ENCODE results near the gene DDA1. TPM values are rescaled to one million over a fixed set of nuclear protein-coding genes. Genes with fewer than 3 reads are reported as not detected.

Gene DDA1
- total RNA-seq, 1 donor from 2014 or later, result 31.1 TPM

- no peaks in the 10 kb centered on the region for H3K9me3 Mint-ChIP-seq
- peaks cover 4% of the 10 kb centered on the region for H3K4me1 Mint-ChIP-seq
- no peak for DNase-seq
- intact Hi-C loops (cut with micrococcal nuclease), result no loop called here
- H3K27me3 Mint-ChIP-seq, result no peaks in the 10 kb centered on the region
- POLR2A ChIA-PET, result interaction anchor here (0.5 kb wide), 1 partner anchor 62 kb away, joined by 3 read pairs; no protein-coding TSS in a partner anchor
- CTCF ChIA-PET, result no interaction called here
- no peak for TF ChIP-seq CTCF (IDR thresholded peaks at IDR 0.05)
- H3K36me3 Mint-ChIP-seq (ENCODE audit: low read depth), result peaks cover 54% of the 10 kb centered on the region
- H3K27ac Mint-ChIP-seq, result no peak overlapping the region
- no peak for ATAC-seq (ENCODE audit: low read depth)
- H3K4me3 Mint-ChIP-seq, result no peak overlapping the region
Observed at GRCh38 chr19:17318966-17319365, 9.6 kb downstream of the DDA1 start.

GRCh38 chr19:17319473-17320238, 10.3 kb downstream of the DDA1 start:
- DNase-seq (no peak), ATAC-seq (ENCODE audit: low read depth) (no peak)
- no peak overlapping the region for H3K4me3 Mint-ChIP-seq
- no peaks in the 10 kb centered on the region for H3K27me3 Mint-ChIP-seq
- POLR2A ChIA-PET, result no interaction called here
- no peaks in the 10 kb centered on the region for H3K9me3 Mint-ChIP-seq
- intact Hi-C loops (cut with micrococcal nuclease), result no loop called here
- H3K27ac Mint-ChIP-seq, result no peak overlapping the region
- peaks cover 47% of the 10 kb centered on the region for H3K36me3 Mint-ChIP-seq (ENCODE audit: low read depth)
- H3K4me1 Mint-ChIP-seq, result peaks cover 4% of the 10 kb centered on the region
- TF ChIP-seq CTCF (IDR thresholded peaks at IDR 0.05), result no peak
- CTCF ChIA-PET, result no interaction called here

GRCh38 chr19:17320435-17320834, 11.1 kb downstream of the DDA1 start:
- no peak for DNase-seq
- Mint-ChIP-seq H3K27me3 (no peaks in the 10 kb centered on the region), H3K27ac (no peak overlapping the region), H3K4me1 (peaks cover 4% of the 10 kb centered on the region), H3K9me3 (no peaks in the 10 kb centered on the region), H3K36me3 (ENCODE audit: low read depth) (peaks cover 43% of the 10 kb centered on the region), H3K4me3 (no peak overlapping the region)
- ChIA-PET CTCF (no interaction called here), POLR2A (interaction anchor here (1.5 kb wide), 1 partner anchor 11 kb away, joined by 7 read pairs; the partner anchor contains the start of gene DDA1)
- ATAC-seq (ENCODE audit: low read depth), result no peak
- intact Hi-C loops (cut with micrococcal nuclease), result no loop called here
- TF ChIP-seq CTCF (IDR thresholded peaks at IDR 0.05), result no peak

GRCh38 chr19:17321655-17322489, 12.5 kb downstream of the DDA1 start:
- Mint-ChIP-seq H3K27me3 (no peaks in the 10 kb centered on the region), H3K4me3 (no peak overlapping the region), H3K4me1 (peaks cover 4% of the 10 kb centered on the region), H3K27ac (no peak overlapping the region), H3K36me3 (ENCODE audit: low read depth) (peaks cover 33% of the 10 kb centered on the region), H3K9me3 (no peaks in the 10 kb centered on the region)
- POLR2A ChIA-PET, result interaction anchor here (1.1 to 1.5 kb wide), 2 partner anchors 12 to 13 kb away, joined by 3 to 7 read pairs; partner anchors contain the start of gene DDA1
- TF ChIP-seq CTCF (IDR thresholded peaks at IDR 0.05), result no peak
- no peak for DNase-seq
- CTCF ChIA-PET, result no interaction called here
- ATAC-seq (ENCODE audit: low read depth), result no peak
- intact Hi-C loops (cut with micrococcal nuclease), result no loop called here

GRCh38 chr19:17322854-17323253, 13.5 kb downstream of the DDA1 start:
- intact Hi-C loops (cut with micrococcal nuclease), result no loop called here
- CTCF ChIA-PET, result no interaction called here
- DNase-seq (no peak), ATAC-seq (ENCODE audit: low read depth) (no peak)
- no peak for TF ChIP-seq CTCF (IDR thresholded peaks at IDR 0.05)
- peaks cover 31% of the 10 kb centered on the region for H3K36me3 Mint-ChIP-seq (ENCODE audit: low read depth)
- no peak overlapping the region for H3K4me3 Mint-ChIP-seq
- no peak overlapping the region for H3K27ac Mint-ChIP-seq
- no peaks in the 10 kb centered on the region for H3K9me3 Mint-ChIP-seq
- H3K27me3 Mint-ChIP-seq, result no peaks in the 10 kb centered on the region
- peaks cover 7% of the 10 kb centered on the region for H3K4me1 Mint-ChIP-seq
- POLR2A ChIA-PET, result interaction anchor here (0.7 kb wide), 1 partner anchor 1991 kb away, joined by 6 read pairs; no protein-coding TSS in a partner anchor
